NB4 (cell line): Measurements from ENCODE around the gene PKP1.

Source experiments
- DNase-seq: peaks from one replicate; pipeline ENCODE4 v3.0.0; 2010; ENCODE audit warnings: low read depth
- H3K4me3 ChIP-seq: one replicate; pipeline ENCODE4 v1.5.1; 2011; ENCODE audit warnings: mild to moderate bottlenecking, low read depth, low read length, moderate library complexity
- CTCF ChIP-seq: IDR thresholded peaks from one replicate; pipeline ENCODE4 v1.5.1; 2012; ENCODE audit warnings: low read depth, low read length
- MAX ChIP-seq: IDR thresholded peaks from 2 replicates; pipeline ENCODE4 v1.6.1; 2011; ENCODE audit warnings: low read depth, low read length
- MYC ChIP-seq: IDR thresholded peaks from 2 replicates; pipeline ENCODE4 v1.6.1; 2011; ENCODE audit warnings: low read depth, low read length
- POLR2A ChIP-seq: IDR thresholded peaks from 2 replicates; pipeline ENCODE4 v1.6.1; 2011; ENCODE audit warnings: mild to moderate bottlenecking; ENCODE audit not compliant: insufficient read length; ENCODE audit errors: extremely low read depth

The PKP1 gene

GRCh38 chr1:201260236-201260590, 23.1 kb upstream of the PKP1 start:
- H3K4me3 ChIP-seq = no peak overlapping the region
- TF ChIP-seq MAX (no peak), POLR2A (no peak), MYC (no peak), CTCF (no peak)
- no peak for DNase-seq

GRCh38 chr1:201260648-201261311, 22.5 kb upstream of the PKP1 start:
- no peak for DNase-seq

GRCh38 chr1:201261771-201262547, 21.3 kb upstream of the PKP1 start:
- H3K4me3 ChIP-seq = no peak overlapping the region
- no peak for DNase-seq
- TF ChIP-seq CTCF = no peak
- TF ChIP-seq MYC = no peak
- TF ChIP-seq MAX = no peak
- no peak for TF ChIP-seq POLR2A

More at GRCh38 chr1:201260648-201261311, 22.5 kb upstream of the PKP1 start:
- no peak for TF ChIP-seq MYC
- TF ChIP-seq MAX = no peak
- H3K4me3 ChIP-seq = no peak overlapping the region

GRCh38 chr1:201262963-201263608, 20.2 kb upstream of the PKP1 start:
- DNase-seq = no peak
- H3K4me3 ChIP-seq = no peak overlapping the region
- TF ChIP-seq MAX (no peak), CTCF (no peak), MYC (no peak), POLR2A (no peak)

GRCh38 chr1:201264072-201264471, 19.2 kb upstream of the PKP1 start:
- no peak overlapping the region for H3K4me3 ChIP-seq
- TF ChIP-seq MYC = no peak
- no peak for TF ChIP-seq POLR2A
- no peak for TF ChIP-seq MAX
- DNase-seq = no peak

GRCh38 chr1:201264554-201264953, 18.8 kb upstream of the PKP1 start:
- no peak overlapping the region for H3K4me3 ChIP-seq
- TF ChIP-seq MAX (no peak), POLR2A (no peak), CTCF (no peak), MYC (no peak)
- DNase-seq = no peak
